ENCODE data around the gene ATE1.
"Not testable (repeated sequence)": the region's sequence is repeated elsewhere in the genome, so short reads cannot be mapped to it uniquely, and the experiment has no call there.

The ATE1 gene

GRCh38 chr10:121736315-121737130, 191.3 kb downstream of the ATE1 start:
- DNase-seq (ENCODE audit: low read depth in 2 of 2) = no peak

DNA sequence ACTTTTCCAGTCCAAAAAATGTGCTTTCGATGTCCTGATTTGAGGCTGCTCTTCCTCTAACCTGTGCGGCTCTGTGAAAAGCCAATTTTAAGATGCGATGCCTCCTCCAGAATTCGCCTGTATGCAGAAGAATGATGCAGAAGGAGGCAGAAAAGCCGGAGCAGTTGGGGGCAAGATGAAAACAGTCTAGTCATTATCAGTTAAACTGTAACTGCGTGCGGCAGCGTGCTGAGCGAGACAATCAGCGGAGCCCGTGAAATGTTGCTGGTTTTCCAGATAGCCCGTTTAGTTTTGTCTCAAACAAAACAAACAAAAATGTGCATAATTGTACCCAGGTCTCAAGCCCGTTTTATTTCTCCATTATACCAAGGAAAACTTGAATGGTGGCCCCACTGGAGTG, 192.6 kb downstream of the ATE1 start:
- no peak for DNase-seq (ENCODE audit: low read depth in 2 of 2)

GRCh38 chr10:121734589-121735045, 193.2 kb downstream of the ATE1 start:
- no peak for DNase-seq (ENCODE audit: low read depth in 2 of 2)

- no peak for DNase-seq (ENCODE audit: low read depth in 2 of 2)
These were observed 195.0 kb downstream of the ATE1 start for GRCh38 chr10:121732656-121733445.

- no peak for DNase-seq (ENCODE audit: low read depth in 2 of 2)
These were observed 195.7 kb downstream of the ATE1 start for GRCh38 chr10:121732172-121732571.

- no peak for DNase-seq (ENCODE audit: low read depth in 2 of 2)
These were observed 203.5 kb downstream of the ATE1 start for GRCh38 chr10:121724282-121724681.

DNA sequence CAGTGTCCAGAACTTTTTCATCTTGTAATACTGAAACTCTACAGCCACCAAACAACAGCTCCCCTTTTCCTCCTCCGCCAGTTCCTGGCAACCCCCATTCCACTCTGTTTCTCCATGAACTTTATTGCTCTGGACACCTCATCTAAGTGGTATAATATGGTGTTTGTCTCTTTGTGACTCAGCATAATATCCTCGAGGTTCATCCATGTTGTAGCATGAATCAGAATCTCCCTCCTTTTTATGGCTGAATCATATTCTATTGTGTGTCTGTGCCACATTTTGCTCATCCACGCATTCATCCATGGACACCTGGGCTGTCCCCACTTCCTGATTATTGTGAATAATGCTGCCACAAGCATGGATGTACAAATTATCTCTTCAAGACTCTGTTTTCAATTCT, 205.2 kb downstream of the ATE1 start:
- no peak for DNase-seq (ENCODE audit: low read depth in 2 of 2)

GRCh38 chr10:121721257-121721656, 206.6 kb downstream of the ATE1 start:
- no peak for DNase-seq (ENCODE audit: low read depth in 2 of 2)

GRCh38 chr10:121715969-121716368, 211.9 kb downstream of the ATE1 start:
- DNase-seq (ENCODE audit: low read depth in 2 of 2) = no peak

GRCh38 chr10:121715076-121715475, 212.8 kb downstream of the ATE1 start:
- no peak for DNase-seq (ENCODE audit: low read depth in 2 of 2)

- no peak for DNase-seq (ENCODE audit: low read depth in 2 of 2)
These were observed 214.3 kb downstream of the ATE1 start for GRCh38 chr10:121713486-121713885.

DNA sequence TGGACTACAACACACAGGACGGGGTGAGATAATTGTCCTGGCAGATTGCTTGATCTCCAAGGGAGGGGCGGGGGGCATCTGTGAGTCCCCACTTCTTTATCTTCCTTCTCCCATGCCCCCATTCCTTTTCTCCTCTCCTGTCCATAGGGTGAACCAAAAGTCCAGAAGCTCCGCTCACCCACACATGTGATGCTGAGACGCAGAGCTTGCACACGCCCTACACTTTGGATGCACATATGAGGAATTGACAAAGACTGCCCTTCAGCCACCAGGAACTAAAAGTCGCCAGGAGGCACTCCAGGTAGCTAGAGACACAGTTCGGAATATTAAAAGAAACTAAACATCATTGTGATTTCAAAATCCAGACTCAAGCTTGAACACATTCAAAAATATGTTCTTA, 216.9 kb downstream of the ATE1 start:
- DNase-seq (ENCODE audit: low read depth in 2 of 2) = no peak

GRCh38 chr10:121710207-121710606, 217.6 kb downstream of the ATE1 start:
- no peak for DNase-seq (ENCODE audit: low read depth in 2 of 2)

GRCh38 chr10:121709675-121710073, 218.2 kb downstream of the ATE1 start:
- DNase-seq (ENCODE audit: low read depth in 2 of 2) = no peak

- no peak for DNase-seq (ENCODE audit: low read depth in 2 of 2)
These were observed 218.8 kb downstream of the ATE1 start for GRCh38 chr10:121708728-121709674.

- peak; percentile 50 to 52 for DNase-seq (ENCODE audit: low read depth in 2 of 2)
These were observed 225.2 kb downstream of the ATE1 start for GRCh38 chr10:121702351-121703320.

DNA sequence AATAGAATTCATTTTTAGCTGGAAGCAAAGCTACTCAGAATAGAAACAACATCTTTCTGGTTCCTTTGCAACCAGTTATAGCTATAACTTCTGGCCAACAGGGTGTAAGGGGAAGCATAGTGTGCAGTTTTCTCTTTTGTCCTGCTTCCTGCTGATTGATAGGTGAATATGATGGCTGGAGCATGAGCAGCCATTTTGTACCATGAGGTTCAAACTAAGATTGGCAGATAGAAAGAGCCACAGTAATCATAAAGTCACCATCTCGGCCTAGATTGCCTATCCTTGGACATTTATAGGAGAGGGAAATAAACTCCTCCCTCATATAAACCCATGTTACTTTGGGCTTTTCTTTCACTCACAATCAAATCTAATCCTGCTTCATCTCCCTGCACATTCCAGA, 227.4 kb downstream of the ATE1 start:
- DNase-seq (ENCODE audit: low read depth in 2 of 2) = no peak

- DNase-seq (ENCODE audit: low read depth in 2 of 2) = not testable (repeated sequence)
These were observed 228.1 kb downstream of the ATE1 start for GRCh38 chr10:121699703-121700102.

DNA sequence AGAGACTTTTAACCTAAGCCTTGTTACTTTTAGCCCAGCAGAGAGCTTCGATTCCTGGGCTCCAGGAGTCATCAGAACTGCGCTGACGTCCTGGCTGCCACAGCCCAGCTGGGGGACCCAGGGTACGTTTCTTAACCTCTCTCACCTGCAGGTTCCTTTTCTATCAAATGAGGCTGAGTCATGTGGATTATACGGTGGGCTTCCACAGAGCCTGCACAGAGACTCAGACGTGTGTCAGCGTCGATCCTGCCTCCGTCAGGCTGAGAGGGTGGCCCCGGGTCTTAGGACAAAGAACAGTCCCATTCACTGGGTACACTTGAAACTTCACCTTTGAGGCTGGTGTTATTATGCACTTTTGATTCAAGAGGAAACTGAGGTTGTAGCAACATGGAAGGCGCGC, 228.9 kb downstream of the ATE1 start:
- DNase-seq (ENCODE audit: low read depth in 2 of 2) = no peak

DNA sequence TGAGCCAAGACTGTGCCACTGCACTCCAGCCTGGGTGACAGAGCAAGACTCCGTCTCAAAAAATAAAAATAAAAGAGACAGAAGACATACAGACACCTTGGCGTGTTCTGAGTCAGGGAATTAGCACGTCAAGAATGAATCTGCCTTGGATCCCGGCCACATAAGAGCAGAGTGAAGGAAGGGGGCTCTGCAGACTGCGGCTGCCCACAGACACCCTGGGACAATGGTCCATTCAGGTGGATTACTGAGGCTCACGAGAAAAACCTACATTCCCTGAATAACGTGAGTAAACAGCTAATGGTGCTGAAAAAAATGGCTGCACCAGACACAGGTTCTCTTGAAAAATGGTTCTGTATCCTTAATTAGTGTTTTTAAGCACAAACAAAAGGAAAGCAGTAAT, 229.5 kb downstream of the ATE1 start:
- no peak for DNase-seq (ENCODE audit: low read depth in 2 of 2)

GRCh38 chr10:121696854-121697253, 231.0 kb downstream of the ATE1 start:
- DNase-seq (ENCODE audit: low read depth in 2 of 2) = no peak

Measured in fibroblast of skin of left biceps (primary cell).